ENCODE results near the gene HOOK2. TPM values are rescaled to one million over a fixed set of nuclear protein-coding genes. Genes with fewer than 3 reads are reported as not detected.

Gene HOOK2
- total and polyA plus RNA-seq, 2 of the 13 experiments (the other 11 are each of a cell fraction or from before 2014, with no cell fraction given), result 9.2 to 12.9 TPM

DNA sequence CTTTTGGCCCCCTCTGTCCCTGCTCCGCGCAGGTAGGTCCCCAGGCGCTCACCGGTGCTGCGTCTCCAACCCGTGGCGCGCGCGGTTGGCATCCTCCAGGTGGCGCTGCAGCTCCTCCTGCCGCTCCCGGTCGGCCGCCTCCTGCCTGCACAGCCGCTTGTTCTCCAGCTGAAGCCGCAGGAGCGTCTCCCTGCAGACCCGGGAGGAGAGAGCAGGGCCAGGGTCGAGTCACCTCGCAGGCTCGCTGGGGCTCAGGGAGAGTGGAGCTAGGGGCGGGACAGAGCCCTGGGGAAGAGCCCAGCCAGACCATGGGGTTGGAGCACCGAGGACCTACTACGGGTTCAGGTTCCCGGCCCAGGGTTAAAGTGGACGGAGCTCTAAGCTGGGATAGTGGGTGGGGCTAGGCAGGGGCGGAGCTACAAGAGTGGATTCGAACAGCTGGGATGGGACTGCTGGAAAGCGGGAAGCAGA, 9.3 kb downstream of the HOOK2 start (continued):
- TF ChIP-seq SKIL (CRISPR knock-in tag; IDR thresholded peaks at IDR 0.05; ENCODE audit: borderline replicate concordance), result no peak
- 0 out of 2 replicates have a peak, but pooled peaks have one; percentile 48 for TF ChIP-seq RFXAP (CRISPR knock-in tag; IDR thresholded peaks at IDR 0.05; ENCODE audit: borderline replicate concordance)
- TF ChIP-seq, protein P1, sequence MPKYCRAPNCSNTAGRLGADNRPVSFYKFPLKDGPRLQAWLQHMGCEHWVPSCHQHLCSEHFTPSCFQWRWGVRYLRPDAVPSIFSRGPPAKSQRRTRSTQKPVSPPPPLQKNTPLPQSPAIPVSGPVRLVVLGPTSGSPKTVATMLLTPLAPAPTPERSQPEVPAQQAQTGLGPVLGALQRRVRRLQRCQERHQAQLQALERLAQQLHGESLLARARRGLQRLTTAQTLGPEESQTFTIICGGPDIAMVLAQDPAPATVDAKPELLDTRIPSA (CRISPR knock-in tag; IDR thresholded peaks at IDR 0.05; ENCODE audit: borderline replicate concordance), result no peak
- no peak for TF ChIP-seq GABPA (IDR thresholded peaks at IDR 0.05; ENCODE audit: low read depth, low read length)
- TF ChIP-seq GABPA (CRISPR knock-in tag; IDR thresholded peaks at IDR 0.05; ENCODE audit: low read depth), result no peak
- TF ChIP-seq ZNF704 (CRISPR knock-in tag; IDR thresholded peaks at IDR 0.05; ENCODE audit: borderline replicate concordance), result no peak
- peak; percentile 71 for TF ChIP-seq SALL1 (CRISPR knock-in tag; IDR thresholded peaks at IDR 0.05)
- no peak for TF ChIP-seq BATF2 (CRISPR knock-in tag; IDR thresholded peaks at IDR 0.05)
- TF ChIP-seq NCOA5 (CRISPR knock-in tag; IDR thresholded peaks at IDR 0.05), result no peak
- TF ChIP-seq RORA (CRISPR knock-in tag; IDR thresholded peaks at IDR 0.05), result no peak
- TF ChIP-seq, protein P2, sequence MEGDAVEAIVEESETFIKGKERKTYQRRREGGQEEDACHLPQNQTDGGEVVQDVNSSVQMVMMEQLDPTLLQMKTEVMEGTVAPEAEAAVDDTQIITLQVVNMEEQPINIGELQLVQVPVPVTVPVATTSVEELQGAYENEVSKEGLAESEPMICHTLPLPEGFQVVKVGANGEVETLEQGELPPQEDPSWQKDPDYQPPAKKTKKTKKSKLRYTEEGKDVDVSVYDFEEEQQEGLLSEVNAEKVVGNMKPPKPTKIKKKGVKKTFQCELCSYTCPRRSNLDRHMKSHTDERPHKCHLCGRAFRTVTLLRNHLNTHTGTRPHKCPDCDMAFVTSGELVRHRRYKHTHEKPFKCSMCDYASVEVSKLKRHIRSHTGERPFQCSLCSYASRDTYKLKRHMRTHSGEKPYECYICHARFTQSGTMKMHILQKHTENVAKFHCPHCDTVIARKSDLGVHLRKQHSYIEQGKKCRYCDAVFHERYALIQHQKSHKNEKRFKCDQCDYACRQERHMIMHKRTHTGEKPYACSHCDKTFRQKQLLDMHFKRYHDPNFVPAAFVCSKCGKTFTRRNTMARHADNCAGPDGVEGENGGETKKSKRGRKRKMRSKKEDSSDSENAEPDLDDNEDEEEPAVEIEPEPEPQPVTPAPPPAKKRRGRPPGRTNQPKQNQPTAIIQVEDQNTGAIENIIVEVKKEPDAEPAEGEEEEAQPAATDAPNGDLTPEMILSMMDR (CRISPR knock-in tag; IDR thresholded peaks at IDR 0.05), result peak; percentile 99
- no peak for TF ChIP-seq STAT5B (CRISPR knock-in tag; IDR thresholded peaks at IDR 0.05)
- TF ChIP-seq ZNF567 (CRISPR knock-in tag; IDR thresholded peaks at IDR 0.05; ENCODE audit: borderline replicate concordance), result no peak
- no peak; the same call in 1 of the 2 replicates for TF ChIP-seq MTERF4 (CRISPR knock-in tag; IDR thresholded peaks at IDR 0.05)
- TF ChIP-seq, protein P3, sequence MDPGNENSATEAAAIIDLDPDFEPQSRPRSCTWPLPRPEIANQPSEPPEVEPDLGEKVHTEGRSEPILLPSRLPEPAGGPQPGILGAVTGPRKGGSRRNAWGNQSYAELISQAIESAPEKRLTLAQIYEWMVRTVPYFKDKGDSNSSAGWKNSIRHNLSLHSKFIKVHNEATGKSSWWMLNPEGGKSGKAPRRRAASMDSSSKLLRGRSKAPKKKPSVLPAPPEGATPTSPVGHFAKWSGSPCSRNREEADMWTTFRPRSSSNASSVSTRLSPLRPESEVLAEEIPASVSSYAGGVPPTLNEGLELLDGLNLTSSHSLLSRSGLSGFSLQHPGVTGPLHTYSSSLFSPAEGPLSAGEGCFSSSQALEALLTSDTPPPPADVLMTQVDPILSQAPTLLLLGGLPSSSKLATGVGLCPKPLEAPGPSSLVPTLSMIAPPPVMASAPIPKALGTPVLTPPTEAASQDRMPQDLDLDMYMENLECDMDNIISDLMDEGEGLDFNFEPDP (CRISPR knock-in tag; conservative IDR thresholded peaks at IDR 0.05), result no peak
- TF ChIP-seq USF2 (IDR thresholded peaks at IDR 0.05; ENCODE audit: low read depth, low read length), result no peak
- no peak for TF ChIP-seq USF2 (CRISPR knock-in tag; IDR thresholded peaks at IDR 0.05; ENCODE audit: borderline replicate concordance)
- TF ChIP-seq NR2F1 (CRISPR knock-in tag; IDR thresholded peaks at IDR 0.05), result no peak

Measured in HepG2 (cell line).